Smooth muscle cell (in vitro differentiated cells): Measurements from ENCODE around the gene TUBB4A. TPM values are rescaled to one million over a fixed set of nuclear protein-coding genes. Genes with fewer than 3 reads are reported as not detected.

Experiments
- DNase-seq: peaks from one replicate; lab custom pipeline; 2025; ENCODE audit not compliant: unreplicated experiment; lab: John Stamatoyannopoulos, UW
- H2AFZ ChIP-seq: fragments of 200-600 bp; sonication (generic); 2 replicates; pipeline ENCODE4 v1.6.0; 2016; ENCODE audit warnings: antibody characterized with exemption, low read depth, mild to moderate bottlenecking
- H3F3A ChIP-seq: fragments of 200-600 bp; sonication (generic); 2 replicates; pipeline ENCODE4 v1.6.0; 2017; ENCODE audit warnings: antibody characterized with exemption, low read depth
- H3K27ac ChIP-seq: fragments of 200-600 bp; sonication (generic); 2 replicates; pipeline ENCODE4 v1.5.1; 2016; ENCODE audit warnings: low read depth, mild to moderate bottlenecking
- H3K27me3 ChIP-seq: fragments of 200-600 bp; sonication (generic); 2 replicates; pipeline ENCODE4 v1.6.1; 2016; ENCODE audit warnings: low read depth, mild to moderate bottlenecking
- H3K36me3 ChIP-seq: fragments of 200-600 bp; sonication (generic); 2 replicates; pipeline ENCODE4 v1.5.1; 2016; ENCODE audit warnings: low read depth
- H3K4me1 ChIP-seq: fragments of 200-600 bp; sonication (generic); 2 replicates; pipeline ENCODE4 v1.5.1; 2016; ENCODE audit warnings: low read depth
- H3K4me2 ChIP-seq: fragments of 200-600 bp; sonication (generic); 2 replicates; pipeline ENCODE4 v1.6.0; 2016; ENCODE audit warnings: mild to moderate bottlenecking
- H3K4me3 ChIP-seq: fragments of 200-600 bp; sonication (generic); 2 replicates; pipeline ENCODE4 v1.5.1; 2016; ENCODE audit warnings: mild to moderate bottlenecking
- H3K79me2 ChIP-seq: fragments of 200-600 bp; sonication (generic); 2 replicates; pipeline ENCODE4 v1.6.0; 2016; ENCODE audit warnings: low read depth, mild to moderate bottlenecking
- H3K9ac ChIP-seq: fragments of 200-600 bp; sonication (generic); 2 replicates; pipeline ENCODE4 v1.6.0; 2016; ENCODE audit warnings: low read depth
- H3K9me3 ChIP-seq: fragments of 200-600 bp; sonication (generic); replicated peaks from 2 replicates; pipeline ENCODE4 v1.5.1; 2016; ENCODE audit warnings: low read depth
- H4K20me1 ChIP-seq: fragments of 200-600 bp; sonication (generic); 2 replicates; pipeline ENCODE4 v1.6.0; 2016; ENCODE audit warnings: low read depth
- WGBS: methylation state at CpG from one replicate; pipeline ENCODE4 v1.1.7; 2016; ENCODE audit warnings: low lambda C conversion rate; 5-methylcytosine and 5-hydroxymethylcytosine counted together
- polyA plus RNA-seq: library from polyadenylated mRNA; unstranded; fragments of >200 nt; fragmentation: Nextera tagmentation; extraction: Ambion mirVana; gene quantifications from 2 replicates; pipeline ENCODE4 v1.2.1, GENCODE V29; 2016
- total RNA-seq: library from RNA; depleted of rRNA; stranded (reverse); fragments of >200 nt; gene quantifications from 2 replicates; pipeline ENCODE4 v1.2.3, GENCODE V29; 2014
- TF ChIP-seq, protein P1 (sequence below): fragments of 200-600 bp; sonication (generic); IDR thresholded peaks from 2 replicates; pipeline ENCODE4 v1.5.1; 2017; ENCODE audit warnings: borderline replicate concordance, mild to moderate bottlenecking, antibody characterized with exemption; ENCODE audit not compliant: insufficient read depth, poor library complexity, severe bottlenecking

Gene TUBB4A
- total and polyA plus RNA-seq, 2 experiments from 2014 or later: not detected

DNA sequence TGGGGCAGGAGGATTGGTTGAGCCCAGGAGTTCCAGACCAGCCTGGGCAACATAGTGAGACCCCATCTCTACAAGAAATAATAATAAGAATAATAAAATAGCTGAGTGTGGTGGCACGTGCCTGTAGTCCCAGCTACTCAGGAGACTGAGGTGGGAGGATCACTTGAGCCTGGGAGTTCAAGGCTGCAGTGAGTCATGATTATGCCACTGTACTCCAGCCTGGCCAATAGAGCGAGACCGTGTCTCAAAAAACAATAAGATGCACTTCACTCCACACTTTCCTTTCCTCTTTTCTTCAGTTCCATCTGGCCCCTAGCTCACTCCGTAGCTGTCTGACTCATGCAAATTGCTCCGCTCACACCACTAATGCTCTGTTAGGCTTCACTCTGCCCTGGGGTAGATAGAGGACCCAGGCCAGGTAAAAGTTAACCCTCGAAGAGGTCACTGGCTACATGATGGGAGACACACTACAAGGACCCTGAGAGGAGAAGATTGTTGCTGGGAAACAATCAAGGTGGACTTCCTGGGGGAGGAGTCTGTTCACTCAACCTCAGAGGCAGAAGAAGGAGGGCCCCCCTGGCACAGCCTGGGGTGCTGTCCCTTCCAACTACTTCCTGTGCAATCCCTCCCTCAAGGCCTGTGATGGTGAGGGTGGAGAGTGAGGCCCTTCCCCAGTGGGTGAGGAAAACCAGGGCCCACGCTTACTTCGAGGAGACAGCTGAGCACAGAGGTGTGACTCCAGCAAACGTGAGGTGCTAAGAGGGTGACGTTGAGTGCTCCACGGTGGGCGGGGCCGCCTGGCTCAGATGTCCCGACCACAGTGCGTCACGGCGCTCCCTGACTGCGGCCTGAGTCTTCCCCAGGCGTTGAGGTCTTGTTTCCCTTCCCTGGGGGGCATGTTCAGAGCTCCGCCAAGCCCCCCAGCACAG, 19.9 kb upstream of the TUBB4A start:
- Histone ChIP-seq H3K4me1 (no peaks in the 10 kb centered on the region), H3K79me2 (no peaks in the 10 kb centered on the region), H2AFZ (no peak overlapping the region), H3K27ac (no peak overlapping the region), H3K27me3 (no peaks in the 10 kb centered on the region), H3K4me2 (no peak overlapping the region), H4K20me1 (no peaks in the 10 kb centered on the region), H3K9me3 (no peaks in the 10 kb centered on the region), H3K36me3 (no peaks in the 10 kb centered on the region), H3K4me3 (no peak overlapping the region), H3K9ac (no peak overlapping the region), H3F3A (no peaks in the 10 kb centered on the region)
- no peak for DNase-seq
- TF ChIP-seq, protein P1, sequence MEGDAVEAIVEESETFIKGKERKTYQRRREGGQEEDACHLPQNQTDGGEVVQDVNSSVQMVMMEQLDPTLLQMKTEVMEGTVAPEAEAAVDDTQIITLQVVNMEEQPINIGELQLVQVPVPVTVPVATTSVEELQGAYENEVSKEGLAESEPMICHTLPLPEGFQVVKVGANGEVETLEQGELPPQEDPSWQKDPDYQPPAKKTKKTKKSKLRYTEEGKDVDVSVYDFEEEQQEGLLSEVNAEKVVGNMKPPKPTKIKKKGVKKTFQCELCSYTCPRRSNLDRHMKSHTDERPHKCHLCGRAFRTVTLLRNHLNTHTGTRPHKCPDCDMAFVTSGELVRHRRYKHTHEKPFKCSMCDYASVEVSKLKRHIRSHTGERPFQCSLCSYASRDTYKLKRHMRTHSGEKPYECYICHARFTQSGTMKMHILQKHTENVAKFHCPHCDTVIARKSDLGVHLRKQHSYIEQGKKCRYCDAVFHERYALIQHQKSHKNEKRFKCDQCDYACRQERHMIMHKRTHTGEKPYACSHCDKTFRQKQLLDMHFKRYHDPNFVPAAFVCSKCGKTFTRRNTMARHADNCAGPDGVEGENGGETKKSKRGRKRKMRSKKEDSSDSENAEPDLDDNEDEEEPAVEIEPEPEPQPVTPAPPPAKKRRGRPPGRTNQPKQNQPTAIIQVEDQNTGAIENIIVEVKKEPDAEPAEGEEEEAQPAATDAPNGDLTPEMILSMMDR: no peak
- 68% methylated on average over 20 of the region's 20 CpGs for WGBS

DNA sequence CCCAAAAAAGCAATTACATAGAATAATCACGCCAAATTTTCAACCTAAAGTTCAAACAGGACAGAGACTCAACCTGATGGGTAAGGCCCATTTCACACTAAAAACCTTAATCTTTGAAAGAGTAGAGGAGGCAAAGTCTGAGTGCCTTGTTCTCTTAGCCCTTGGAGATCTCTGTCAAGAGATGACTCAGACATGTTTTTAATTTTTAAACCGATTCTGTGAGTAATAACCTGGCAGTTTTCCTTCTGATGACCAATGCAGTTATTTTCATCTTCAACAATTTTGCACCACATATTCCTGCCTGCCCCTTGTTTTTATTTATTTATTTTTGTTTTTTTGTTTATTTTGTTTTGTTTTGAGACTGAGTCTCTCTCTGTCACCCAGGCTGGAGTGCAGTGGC, 17.2 kb upstream of the TUBB4A start:
- Histone ChIP-seq H4K20me1 (no peaks in the 10 kb centered on the region), H3K27me3 (no peaks in the 10 kb centered on the region), H3K9me3 (no peaks in the 10 kb centered on the region), H3K27ac (no peak overlapping the region), H3K4me1 (no peaks in the 10 kb centered on the region), H3K4me3 (no peak overlapping the region), H3K36me3 (no peaks in the 10 kb centered on the region), H3K9ac (no peak overlapping the region), H2AFZ (no peak overlapping the region), H3K79me2 (no peaks in the 10 kb centered on the region), H3K4me2 (no peak overlapping the region), H3F3A (no peaks in the 10 kb centered on the region)
- no peak for DNase-seq
- TF ChIP-seq, protein P1: no peak
- 78% methylated on average over 2 of the region's 2 CpGs for WGBS

DNA sequence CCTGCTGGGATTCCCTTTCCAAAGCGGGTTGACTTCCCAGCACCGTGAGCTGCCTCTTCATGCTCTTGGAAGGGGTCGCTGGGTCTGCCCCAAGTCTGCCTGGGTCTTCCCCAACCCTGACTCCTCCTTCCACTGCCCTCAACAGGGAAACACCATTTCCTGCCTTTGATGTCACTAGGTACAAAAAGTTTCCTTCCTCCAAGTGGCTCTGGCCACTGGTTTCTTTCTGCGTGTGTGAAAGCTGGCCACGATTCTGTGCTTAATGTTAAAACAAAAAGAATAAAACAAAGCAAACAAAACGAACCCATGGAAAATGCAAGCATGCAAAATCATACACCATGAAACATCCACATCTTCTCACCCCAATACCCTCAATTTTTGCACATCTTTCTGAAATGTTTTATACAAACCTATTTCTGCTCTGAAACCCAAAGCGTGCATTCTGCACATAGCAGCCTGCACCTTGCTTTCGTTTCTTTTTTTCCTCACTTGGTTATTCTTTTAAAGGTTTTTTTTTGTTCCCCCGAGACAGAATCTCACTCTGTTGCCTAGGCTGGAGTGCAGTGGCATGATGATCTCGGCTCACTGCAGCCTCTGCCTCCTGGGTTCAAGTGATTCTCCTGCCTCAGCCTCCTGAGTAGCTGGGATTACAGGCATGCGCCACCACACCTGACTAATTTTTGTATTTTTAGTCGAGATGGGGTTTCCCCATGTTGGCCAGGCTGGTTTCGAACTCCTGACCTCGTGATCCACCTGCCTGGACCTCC, 16.2 kb upstream of the TUBB4A start:
- Histone ChIP-seq H2AFZ (no peak overlapping the region), H3K79me2 (no peaks in the 10 kb centered on the region), H3K4me1 (no peaks in the 10 kb centered on the region), H3K4me2 (no peak overlapping the region), H4K20me1 (no peaks in the 10 kb centered on the region), H3K9me3 (no peaks in the 10 kb centered on the region), H3F3A (no peaks in the 10 kb centered on the region), H3K9ac (no peak overlapping the region), H3K36me3 (no peaks in the 10 kb centered on the region), H3K27me3 (no peaks in the 10 kb centered on the region), H3K4me3 (no peak overlapping the region), H3K27ac (no peak overlapping the region)
- TF ChIP-seq, protein P1: no peak
- 81% methylated on average over 14 of the region's 14 CpGs for WGBS
- no peak for DNase-seq
